Breast epithelium (tissue), 4 donors: ENCODE measurements around the gene AARS1. TPM values are rescaled to one million over a fixed set of nuclear protein-coding genes. Genes with fewer than 3 reads are reported as not detected.
"Not testable (repeated sequence)": the region's sequence is repeated elsewhere in the genome, so short reads cannot be mapped to it uniquely, and the experiment has no call there.

Experiments used
- DNase-seq, 2 donors: peaks; one replicate each; pipeline ENCODE4 v3.0.0-alpha.2; 2019; ENCODE audit warnings: low spot score in 2 of 2
- H3K27ac ChIP-seq, 2 donors: fragments of 200-600 bp; sonication (generic) in 1 of 2; one replicate each; pipeline ENCODE4 v1.5.1; 2016 to 2019; ENCODE audit warnings: mild to moderate bottlenecking in 1 of 2
- H3K27me3 ChIP-seq, 2 donors: fragments of 200-600 bp; sonication (generic) in 1 of 2; one replicate each; pipeline versions ENCODE4 v1.5.1 to v1.6.0; 2017 to 2019; ENCODE audit warnings: control low read depth in 1 of 2, mild to moderate bottlenecking in 1 of 2
- H3K36me3 ChIP-seq: fragments of 200-600 bp; one replicate; pipeline ENCODE4 v1.5.1; 2019
- H3K4me1 ChIP-seq, 2 donors: fragments of 200-600 bp; sonication (generic); one replicate each; pipeline ENCODE4 v1.5.1; 2016 to 2019; ENCODE audit warnings: control low read depth in 1 of 2
- H3K4me3 ChIP-seq, 3 donors: fragments of 200-600 bp; sonication (generic); 1 replicate in 2 of 3; 2 replicates in 1 of 3; pipeline ENCODE4 v1.5.1; 2016 to 2019; ENCODE audit warnings: mild to moderate bottlenecking in 3 of 3, moderate library complexity in 2 of 3
- H3K9me3 ChIP-seq, 2 donors: fragments of 200-600 bp; sonication (generic) in 1 of 2; one replicate each; pipeline ENCODE4 v1.5.1; 2016 to 2019; ENCODE audit warnings: control low read depth in 1 of 2
- intact Hi-C: fragments of 100-400 bp; cut with DNase I; formaldehyde crosslinking; loops from one replicate; pipeline ENCODE4 v1.15.1; 2023; ENCODE audit warnings: low total_unique reads
- total RNA-seq, 3 donors: library from RNA; depleted of rRNA; stranded (reverse); fragments of >200 nt; gene quantifications; one replicate each; pipeline ENCODE4 v1.1.0, GENCODE V29; 2016

Gene AARS1
- total RNA-seq, 3 donors from 2014 or later, result 74.3 to 90.5 (median 77.9) TPM

- DNase-seq, H3K9me3 ChIP-seq, H3K4me1 ChIP-seq, intact Hi-C loops, H3K36me3 ChIP-seq, H3K4me3 ChIP-seq, H3K27ac ChIP-seq, H3K27me3 ChIP-seq: not testable (repeated sequence)
Observed at GRCh38 chr16:70226024-70226423, 63.3 kb downstream of the AARS1 start.

GRCh38 chr16:70225430-70225829 is 63.9 kb downstream of the AARS1 start:
- H3K36me3 ChIP-seq, H3K27ac ChIP-seq, H3K4me1 ChIP-seq, H3K9me3 ChIP-seq, H3K4me3 ChIP-seq, intact Hi-C loops, H3K27me3 ChIP-seq, DNase-seq: not testable (repeated sequence)

GRCh38 chr16:70224645-70225044 is 64.7 kb downstream of the AARS1 start:
- H3K4me1 ChIP-seq, DNase-seq, H3K27ac ChIP-seq, intact Hi-C loops, H3K36me3 ChIP-seq, H3K9me3 ChIP-seq, H3K27me3 ChIP-seq, H3K4me3 ChIP-seq: not testable (repeated sequence)

GRCh38 chr16:70223971-70224513 is 65.3 kb downstream of the AARS1 start:
- H3K4me1 ChIP-seq, H3K4me3 ChIP-seq, H3K27me3 ChIP-seq, H3K9me3 ChIP-seq, DNase-seq, intact Hi-C loops, H3K27ac ChIP-seq, H3K36me3 ChIP-seq: not testable (repeated sequence)

- DNase-seq, H3K4me3 ChIP-seq, intact Hi-C loops, H3K27me3 ChIP-seq, H3K4me1 ChIP-seq, H3K36me3 ChIP-seq, H3K9me3 ChIP-seq, H3K27ac ChIP-seq: not testable (repeated sequence)
Observed at GRCh38 chr16:70223216-70223615, 66.1 kb downstream of the AARS1 start.

- H3K4me3 ChIP-seq, H3K4me1 ChIP-seq, H3K27me3 ChIP-seq, H3K27ac ChIP-seq, intact Hi-C loops, DNase-seq, H3K9me3 ChIP-seq, H3K36me3 ChIP-seq: not testable (repeated sequence)
Observed at GRCh38 chr16:70222574-70222973, 66.7 kb downstream of the AARS1 start.

GRCh38 chr16:70218586-70218985 is 70.7 kb downstream of the AARS1 start:
- H3K27me3 ChIP-seq, H3K9me3 ChIP-seq, DNase-seq, H3K27ac ChIP-seq, intact Hi-C loops, H3K36me3 ChIP-seq, H3K4me3 ChIP-seq, H3K4me1 ChIP-seq: not testable (repeated sequence)

GRCh38 chr16:70206382-70206781 is 82.9 kb downstream of the AARS1 start:
- H3K27me3 ChIP-seq, H3K9me3 ChIP-seq, DNase-seq, intact Hi-C loops, H3K4me3 ChIP-seq, H3K36me3 ChIP-seq, H3K4me1 ChIP-seq, H3K27ac ChIP-seq: not testable (repeated sequence)

GRCh38 chr16:70204668-70205405 is 84.5 kb downstream of the AARS1 start:
- H3K9me3 ChIP-seq, H3K27me3 ChIP-seq, DNase-seq, H3K27ac ChIP-seq, H3K4me1 ChIP-seq, intact Hi-C loops, H3K4me3 ChIP-seq, H3K36me3 ChIP-seq: not testable (repeated sequence)

- DNase-seq, H3K36me3 ChIP-seq, H3K9me3 ChIP-seq, H3K27me3 ChIP-seq, intact Hi-C loops, H3K4me1 ChIP-seq, H3K4me3 ChIP-seq, H3K27ac ChIP-seq: not testable (repeated sequence)
Observed at GRCh38 chr16:70204010-70204409, 85.3 kb downstream of the AARS1 start.

GRCh38 chr16:70203508-70203907 is 85.8 kb downstream of the AARS1 start:
- intact Hi-C loops, H3K36me3 ChIP-seq, H3K27me3 ChIP-seq, H3K4me1 ChIP-seq, H3K27ac ChIP-seq, H3K4me3 ChIP-seq, DNase-seq, H3K9me3 ChIP-seq: not testable (repeated sequence)
